CD4-positive, alpha-beta memory T cell (primary cell): Measurements from ENCODE around the gene RMDN2. TPM values are rescaled to one million over a fixed set of nuclear protein-coding genes. Genes with fewer than 3 reads are reported as not detected.
A peak's percentile ranks its signal among the peaks of the same experiment; 100 is the strongest.

Source experiments
- CTCF ChIA-PET: fragments of 350-600 bp; sonication (Branson Sonifier 250); formaldehyde crosslinking; loops from one replicate; lab custom pipeline; 2021; ENCODE audit warnings: inconsistent platforms; ENCODE audit not compliant: partially characterized antibody; lab: Charles Lee
- POLR2A ChIA-PET: fragments of 350-600 bp; sonication (Branson Sonifier 250); formaldehyde crosslinking; loops from one replicate; lab custom pipeline; 2021; ENCODE audit not compliant: partially characterized antibody; lab: Charles Lee
- DNase-seq, 5 donors: peaks; one replicate each; pipeline versions ENCODE4 v3.0.0 to v3.0.0-alpha.2; 2020 to 2022; ENCODE audit warnings: mixed read lengths in 1 of 5
- H3K27ac ChIP-seq: one replicate; pipeline ENCODE4 v1.7.0; 2013; ENCODE audit warnings: low read depth, low read length
- H3K27me3 ChIP-seq: 2 replicates; pipeline ENCODE4 v1.7.0; 2013; ENCODE audit warnings: mild to moderate bottlenecking, low read length, moderate library complexity; ENCODE audit not compliant: insufficient read depth
- H3K36me3 ChIP-seq: 2 replicates; pipeline ENCODE4 v1.7.0; 2013; ENCODE audit warnings: mild to moderate bottlenecking, low read length, moderate library complexity; ENCODE audit not compliant: insufficient read depth
- H3K4me1 ChIP-seq: 2 replicates; pipeline ENCODE4 v1.7.0; 2013; ENCODE audit warnings: mild to moderate bottlenecking, low read length, moderate library complexity; ENCODE audit not compliant: insufficient read depth
- H3K4me3 ChIP-seq, 2 donors: one replicate each; pipeline ENCODE4 v1.7.0; 2013; ENCODE audit warnings: low read length in 2 of 2, mild to moderate bottlenecking in 1 of 2
- H3K9me3 ChIP-seq, 2 donors: one replicate each; pipeline ENCODE4 v1.7.0; 2013; ENCODE audit warnings: low read length in 2 of 2, control low read depth in 1 of 2; ENCODE audit not compliant: control insufficient read depth in 1 of 2
- H3K27ac Mint-ChIP-seq, 7 donors: one replicate each; pipeline ENCODE4 v1.8.0; 2020 to 2021; ENCODE audit warnings: mixed read lengths in 7 of 7, mild to moderate bottlenecking in 6 of 7, inconsistent platforms in 3 of 7, moderate library complexity in 3 of 7
- H3K27me3 Mint-ChIP-seq, 2 donors: one replicate each; pipeline ENCODE4 v1.8.0; 2020 to 2021; ENCODE audit warnings: mixed read lengths in 2 of 2
- H3K36me3 Mint-ChIP-seq, 2 donors: one replicate each; pipeline ENCODE4 v1.8.0; 2020 to 2021; ENCODE audit warnings: mixed read lengths in 2 of 2, inconsistent platforms in 1 of 2, mild to moderate bottlenecking in 1 of 2
- H3K4me1 Mint-ChIP-seq, 4 donors: one replicate each; pipeline ENCODE4 v1.8.0; 2020 to 2021; ENCODE audit warnings: mixed read lengths in 4 of 4, mild to moderate bottlenecking in 1 of 4
- H3K4me3 Mint-ChIP-seq, 8 donors: one replicate each; pipeline ENCODE4 v1.8.0; 2020 to 2021; ENCODE audit warnings: mixed read lengths in 8 of 8, mild to moderate bottlenecking in 7 of 8, moderate library complexity in 6 of 8, inconsistent platforms in 3 of 8
- H3K9me3 Mint-ChIP-seq, 8 donors: one replicate each; pipeline ENCODE4 v1.8.0; 2020 to 2021; ENCODE audit warnings: mixed read lengths in 8 of 8, mild to moderate bottlenecking in 5 of 8, inconsistent platforms in 3 of 8, moderate library complexity in 1 of 8
- intact Hi-C: fragments of 100-400 bp; cut with micrococcal nuclease; formaldehyde crosslinking; loops from one replicate; pipeline ENCODE4 v1.15.1; 2023
- polyA plus RNA-seq, 2 donors: library from polyadenylated mRNA; unstranded; fragments of 300-500 nt; fragmentation: Illumina TruSeq; gene quantifications; one replicate each; pipeline ENCODE4 v1.2.3, GENCODE V29; 2021
- total RNA-seq, 2 experiments: library from RNA; stranded (reverse); gene quantifications; one replicate each; pipeline ENCODE4 v1.2.3, GENCODE V29; 2021

The RMDN2 gene
- total and polyA plus RNA-seq, 4 experiments from 2014 or later = 3.1 to 4.0 (median 3.2) TPM

GRCh38 chr2:38057651-38058410 lies 132.7 kb downstream of the RMDN2 start:
- no peaks in the 10 kb centered on the region for H3K9me3 ChIP-seq
- H3K27ac ChIP-seq = no peak overlapping the region
- Mint-ChIP-seq H3K9me3 (peaks cover 0 to 3% (median 0%) of the 10 kb centered on the region in 8 donors), H3K4me1 (no peaks in the 10 kb centered on the region), H3K4me3 (no peak overlapping the region), H3K27me3 (peaks cover 9 to 23% of the 10 kb centered on the region in 2 donors), H3K27ac (no peak overlapping the region), H3K36me3 (no peaks in the 10 kb centered on the region)
- DNase-seq = no peak
- no peaks in the 10 kb centered on the region for H3K4me1 ChIP-seq
- no peak overlapping the region for H3K4me3 ChIP-seq
- ChIA-PET CTCF (no interaction called here), POLR2A (no interaction called here)
- intact Hi-C loops = no loop called here
- no peaks in the 10 kb centered on the region for H3K27me3 ChIP-seq
- no peaks in the 10 kb centered on the region for H3K36me3 ChIP-seq

DNA sequence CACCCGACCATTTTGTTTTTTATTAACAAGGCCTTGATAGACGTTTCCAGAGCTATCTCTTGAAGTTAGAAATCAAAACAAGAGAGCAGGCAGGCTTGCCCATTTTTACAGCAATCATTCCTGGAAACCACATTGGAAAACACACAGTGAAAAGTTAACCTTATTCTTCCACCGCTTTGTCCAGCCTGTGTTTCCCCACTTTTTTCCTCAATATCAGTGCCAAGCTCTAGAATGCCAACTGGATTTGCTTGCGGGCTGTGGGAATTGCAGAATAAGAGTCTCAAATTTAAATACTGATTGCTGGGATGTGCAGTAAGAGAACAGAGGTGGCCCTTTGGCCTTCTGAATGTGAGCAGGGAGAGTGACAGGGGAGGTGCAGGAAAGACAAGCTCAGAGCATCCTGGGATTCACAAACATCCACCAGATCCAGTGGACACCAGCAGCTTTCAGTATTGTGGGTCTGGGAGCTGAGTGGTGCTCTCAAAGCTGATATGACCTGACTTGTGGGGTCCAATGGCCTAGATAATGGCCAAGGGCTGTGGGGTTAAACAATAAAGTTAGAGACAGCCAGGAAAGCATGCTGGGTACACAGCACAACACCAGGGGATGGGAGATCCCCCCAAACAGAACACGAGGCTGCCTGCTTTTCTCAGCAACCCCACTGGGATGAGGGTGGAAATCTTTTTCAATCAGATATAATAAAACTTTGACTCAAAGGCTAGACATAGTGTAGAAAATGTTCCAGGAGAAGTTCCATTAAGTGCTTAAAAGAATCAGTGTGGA lies 135.3 kb downstream of the RMDN2 start:
- Histone ChIP-seq H3K4me3 (no peak overlapping the region), H3K27ac (no peak overlapping the region), H3K4me1 (no peaks in the 10 kb centered on the region), H3K27me3 (no peaks in the 10 kb centered on the region), H3K9me3 (no peaks in the 10 kb centered on the region), H3K36me3 (no peaks in the 10 kb centered on the region)
- Mint-ChIP-seq H3K27ac (peak overlapping the region in 1 of 7 donors; percentile 50), H3K4me1 (no peaks in the 10 kb centered on the region), H3K27me3 (peaks cover 3 to 18% of the 10 kb centered on the region in 2 donors), H3K4me3 (no peak overlapping the region), H3K9me3 (peaks cover 0 to 3% (median 0%) of the 10 kb centered on the region in 8 donors), H3K36me3 (no peaks in the 10 kb centered on the region)
- POLR2A ChIA-PET = no interaction called here
- intact Hi-C loops = no loop called here
- CTCF ChIA-PET = no interaction called here
- no peak for DNase-seq

- H3K4me3 ChIP-seq = no peak overlapping the region
- H3K9me3 Mint-ChIP-seq = peaks cover 0 to 2% (median 0%) of the 10 kb centered on the region in 8 donors
- POLR2A ChIA-PET = no interaction called here
- intact Hi-C loops = no loop called here
- DNase-seq = no peak
- no peaks in the 10 kb centered on the region for H3K9me3 ChIP-seq
- no peaks in the 10 kb centered on the region for H3K4me1 Mint-ChIP-seq
- CTCF ChIA-PET = no interaction called here
- H3K27ac Mint-ChIP-seq = no peak overlapping the region
- no peaks in the 10 kb centered on the region for H3K36me3 Mint-ChIP-seq
- H3K36me3 ChIP-seq = no peaks in the 10 kb centered on the region
- H3K27ac ChIP-seq = no peak overlapping the region
- no peaks in the 10 kb centered on the region for H3K4me1 ChIP-seq
- H3K4me3 Mint-ChIP-seq = no peak overlapping the region
- H3K27me3 ChIP-seq = no peaks in the 10 kb centered on the region
- peaks cover 0 to 8% of the 10 kb centered on the region in 2 donors for H3K27me3 Mint-ChIP-seq
Measured at GRCh38 chr2:38064801-38065501, 139.9 kb downstream of the RMDN2 start.

- CTCF ChIA-PET = no interaction called here
- no peaks in the 10 kb centered on the region for H3K4me1 Mint-ChIP-seq
- POLR2A ChIA-PET = no interaction called here
- no peak for DNase-seq
- no peak overlapping the region for H3K4me3 Mint-ChIP-seq
- Histone ChIP-seq H3K27me3 (no peaks in the 10 kb centered on the region), H3K27ac (no peak overlapping the region), H3K9me3 (no peaks in the 10 kb centered on the region), H3K36me3 (no peaks in the 10 kb centered on the region), H3K4me3 (no peak overlapping the region), H3K4me1 (no peaks in the 10 kb centered on the region)
- no peak overlapping the region for H3K27ac Mint-ChIP-seq
- intact Hi-C loops = no loop called here
- H3K9me3 Mint-ChIP-seq = peaks cover 0 to 2% (median 0%) of the 10 kb centered on the region in 8 donors
- peaks cover 4 to 11% of the 10 kb centered on the region in 2 donors for H3K27me3 Mint-ChIP-seq
- H3K36me3 Mint-ChIP-seq = no peaks in the 10 kb centered on the region
Measured at GRCh38 chr2:38065502-38066135, 140.5 kb downstream of the RMDN2 start.

DNA sequence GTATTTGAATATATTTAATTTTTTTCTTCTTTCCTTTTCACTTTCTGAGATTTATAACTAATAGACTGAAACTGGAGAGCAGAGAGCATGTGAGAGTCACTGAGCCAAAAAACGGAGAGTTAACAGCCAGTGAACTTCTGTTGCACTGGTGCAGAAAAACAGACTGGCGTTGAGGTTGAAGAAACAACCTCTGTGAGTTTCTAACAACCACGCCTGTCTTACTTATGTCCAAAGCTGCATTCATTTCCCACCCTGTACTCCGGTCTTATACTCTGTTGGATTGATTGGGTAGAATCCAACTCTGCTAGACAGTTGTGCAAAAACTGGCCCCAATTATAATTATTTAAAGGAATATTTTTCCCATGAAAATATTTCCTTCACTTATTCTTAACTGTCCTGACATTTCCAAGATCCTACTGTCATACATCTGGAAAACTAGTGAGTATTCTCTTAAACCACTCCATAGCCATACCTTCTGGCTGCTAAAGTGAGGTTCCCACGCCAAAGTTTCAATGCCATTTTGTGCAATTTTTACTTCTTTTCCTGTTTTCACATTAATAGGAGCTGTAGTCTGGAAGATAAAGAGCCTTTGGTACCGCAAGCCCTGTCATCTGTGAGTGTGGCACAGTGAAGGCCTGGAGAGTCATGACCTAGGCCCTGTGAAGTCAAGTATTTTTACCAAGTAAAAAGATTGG lies 141.5 kb downstream of the RMDN2 start:
- ChIA-PET POLR2A (no interaction called here), CTCF (no interaction called here)
- Mint-ChIP-seq H3K36me3 (no peaks in the 10 kb centered on the region), H3K27ac (no peak overlapping the region), H3K9me3 (peaks cover 0 to 2% (median 0%) of the 10 kb centered on the region in 8 donors), H3K4me1 (no peaks in the 10 kb centered on the region), H3K27me3 (peaks cover 7 to 11% of the 10 kb centered on the region in 2 donors), H3K4me3 (no peak overlapping the region)
- Histone ChIP-seq H3K9me3 (no peaks in the 10 kb centered on the region), H3K36me3 (no peaks in the 10 kb centered on the region), H3K4me3 (no peak overlapping the region), H3K4me1 (no peaks in the 10 kb centered on the region), H3K27me3 (no peaks in the 10 kb centered on the region), H3K27ac (no peak overlapping the region)
- intact Hi-C loops = no loop called here
- no peak for DNase-seq
